MCF 10A (cell line): Measurements from ENCODE around the gene ACER3. TPM values are rescaled to one million over a fixed set of nuclear protein-coding genes. Genes with fewer than 3 reads are reported as not detected.

Experiments used
- BruUV-seq: library from RNA; stranded (reverse); fragments of 400-500 nt; replicated peaks from 2 replicates; lab custom pipeline; 2021; lab: Mats Ljungman, UMichigan
- CTCF ChIA-PET: fragments of 300-600 bp; sonication (Branson Sonifier 250); formaldehyde crosslinking; extraction: SDS; loops from one replicate; lab custom pipeline; 2021; ENCODE audit warnings: antibody characterized with exemption, inconsistent platforms; lab: Yijun Ruan, JAX
- POLR2A ChIA-PET: fragments of 300-600, 350-650 bp; sonication (Branson Sonifier 250); formaldehyde crosslinking; extraction: SDS; loops from one replicate; lab custom pipeline; 2020; ENCODE audit warnings: antibody characterized with exemption, inconsistent platforms; lab: Yijun Ruan, JAX
- DNase-seq: peaks from one replicate; pipeline ENCODE4 v3.0.0-alpha.2; 2018; ENCODE audit not compliant: unreplicated experiment
- H3K27ac Mint-ChIP-seq: one replicate; pipeline ENCODE4 v1.8.0; 2022; ENCODE audit warnings: mild to moderate bottlenecking, low read depth, mixed read lengths; ENCODE audit not compliant: unreplicated experiment
- H3K27me3 Mint-ChIP-seq: one replicate; pipeline ENCODE4 v1.8.0; 2022; ENCODE audit warnings: mixed read lengths; ENCODE audit not compliant: insufficient read depth, unreplicated experiment
- H3K36me3 Mint-ChIP-seq: one replicate; pipeline ENCODE4 v1.8.0; 2022; ENCODE audit warnings: mild to moderate bottlenecking, moderate library complexity, mixed read lengths; ENCODE audit not compliant: insufficient read depth, unreplicated experiment
- H3K4me1 Mint-ChIP-seq: one replicate; pipeline ENCODE4 v1.8.0; 2022; ENCODE audit warnings: mixed read lengths; ENCODE audit not compliant: insufficient read depth, unreplicated experiment
- H3K4me3 Mint-ChIP-seq: one replicate; pipeline ENCODE4 v1.8.0; 2022; ENCODE audit warnings: mild to moderate bottlenecking, moderate library complexity, mixed read lengths; ENCODE audit not compliant: unreplicated experiment
- H3K9me3 Mint-ChIP-seq: one replicate; pipeline ENCODE4 v1.8.0; 2022; ENCODE audit warnings: mixed read lengths; ENCODE audit not compliant: unreplicated experiment
- CTCF ChIP-seq: fragments of 200-600 bp; IDR thresholded peaks from one replicate; pipeline ENCODE4 v1.8.0; 2022; ENCODE audit warnings: antibody characterized with exemption, mild to moderate bottlenecking; ENCODE audit not compliant: unreplicated experiment
- intact Hi-C: fragments of 100-400 bp; cut with micrococcal nuclease; formaldehyde crosslinking; loops from 2 replicates; pipeline ENCODE4 v1.14.1; 2022
- total RNA-seq: library from RNA; stranded (reverse); gene quantifications from 2 replicates; pipeline ENCODE4 v1.2.3, GENCODE V29; 2022

Gene ACER3
- total RNA-seq, 1 experiment from 2014 or later: 12.7 TPM

GRCh38 chr11:77037057-77037456, 176.3 kb downstream of the ACER3 start:
- TF ChIP-seq CTCF: no peak
- no peak for DNase-seq
- H3K36me3 Mint-ChIP-seq: no peaks in the 10 kb centered on the region
- POLR2A ChIA-PET: no interaction called here
- peaks cover 7% of the 10 kb centered on the region for H3K4me1 Mint-ChIP-seq
- intact Hi-C loops: no loop called here
- no peak overlapping the region for H3K27ac Mint-ChIP-seq
- H3K4me3 Mint-ChIP-seq: no peak overlapping the region
- CTCF ChIA-PET: interaction anchor here (0.5 to 2.6 kb wide), 9 partner anchors 16 to 1569 kb away, joined by 3 to 18 read pairs (median 3); no protein-coding TSS in a partner anchor
- H3K9me3 Mint-ChIP-seq: no peaks in the 10 kb centered on the region
- no TSS peak for BruUV-seq
- peaks cover 15% of the 10 kb centered on the region for H3K27me3 Mint-ChIP-seq

- CTCF ChIA-PET: interaction anchor here (1.0 to 2.6 kb wide), 5 partner anchors 17 to 121 kb away, joined by 3 to 18 read pairs (median 7); no protein-coding TSS in a partner anchor
- Mint-ChIP-seq H3K27ac (no peak overlapping the region), H3K36me3 (no peaks in the 10 kb centered on the region), H3K4me1 (peaks cover 7% of the 10 kb centered on the region), H3K27me3 (peaks cover 15% of the 10 kb centered on the region), H3K4me3 (no peak overlapping the region), H3K9me3 (no peaks in the 10 kb centered on the region)
- intact Hi-C loops: no loop called here
- POLR2A ChIA-PET: interaction anchor here (0.5 to 0.6 kb wide), 2 partner anchors 35 to 113 kb away, joined by 3 read pairs; no protein-coding TSS in a partner anchor
- DNase-seq: no peak
- no TSS peak for BruUV-seq
- TF ChIP-seq CTCF: no peak
These were observed 177.5 kb downstream of the ACER3 start for GRCh38 chr11:77038029-77038824.

GRCh38 chr11:77038825-77039326, 178.2 kb downstream of the ACER3 start:
- CTCF ChIA-PET: interaction anchor here (0.8 to 1.6 kb wide), 3 partner anchors 9 to 288 kb away, joined by 3 to 7 read pairs (median 4); no protein-coding TSS in a partner anchor
- H3K4me1 Mint-ChIP-seq: peaks cover 7% of the 10 kb centered on the region
- no TSS peak for BruUV-seq
- H3K27me3 Mint-ChIP-seq: peaks cover 15% of the 10 kb centered on the region
- no peak for DNase-seq
- no peak for TF ChIP-seq CTCF
- H3K27ac Mint-ChIP-seq: no peak overlapping the region
- H3K4me3 Mint-ChIP-seq: no peak overlapping the region
- intact Hi-C loops: no loop called here
- no peaks in the 10 kb centered on the region for H3K36me3 Mint-ChIP-seq
- POLR2A ChIA-PET: interaction anchor here (0.5 to 0.6 kb wide), 2 partner anchors 35 to 113 kb away, joined by 3 read pairs; no protein-coding TSS in a partner anchor
- no peaks in the 10 kb centered on the region for H3K9me3 Mint-ChIP-seq
